Kidney (tissue), 14 donors: ENCODE data around the gene NEURL1B. TPM values are rescaled to one million over a fixed set of nuclear protein-coding genes. Genes with fewer than 3 reads are reported as not detected.

Source experiments
- DNase-seq, 5 donors: peaks; one replicate each; pipeline ENCODE4 v3.0.0-alpha.2; 2013 to 2020
- FAIRE-seq: peaks from 2 replicates; lab custom pipeline; 2012; peaks lifted over from hg19 to GRCh38; lab: Jason Lieb, UNC
- H3K27ac ChIP-seq, 2 donors: one replicate each; pipeline ENCODE4 v1.7.0; 2013; ENCODE audit warnings: low read depth in 2 of 2, low read length in 2 of 2, inconsistent platforms in 1 of 2
- H3K27me3 ChIP-seq: one replicate; pipeline ENCODE4 v1.7.1; 2013; ENCODE audit warnings: low read length, inconsistent platforms; ENCODE audit not compliant: control insufficient read depth, insufficient read depth
- H3K36me3 ChIP-seq, 3 donors: one replicate each; pipeline versions ENCODE4 v1.7.0 to v1.7.1; 2013; ENCODE audit warnings: low read length in 3 of 3, control low read depth in 1 of 3, inconsistent platforms in 1 of 3; ENCODE audit not compliant: insufficient read depth in 3 of 3, control insufficient read depth in 2 of 3
- H3K4me1 ChIP-seq, 3 donors: one replicate each; pipeline versions ENCODE4 v1.7.0 to v1.7.1; 2013; ENCODE audit warnings: low read length in 3 of 3, inconsistent platforms in 1 of 3, low read depth in 1 of 3; ENCODE audit not compliant: control insufficient read depth in 2 of 3, insufficient read depth in 2 of 3
- H3K4me3 ChIP-seq, 3 donors: one replicate each; pipeline versions ENCODE4 v1.7.0 to v1.8.1; 2013; ENCODE audit warnings: low read length in 3 of 3, control low read depth in 1 of 3, inconsistent platforms in 1 of 3
- H3K9ac ChIP-seq, 3 donors: one replicate each; pipeline versions ENCODE4 v1.7.0 to v1.7.1; 2013; ENCODE audit warnings: low read length in 3 of 3, control low read depth in 1 of 3, inconsistent platforms in 1 of 3
- H3K9me3 ChIP-seq, 3 donors: one replicate each; pipeline versions ENCODE4 v1.7.0 to v1.7.1; 2013; ENCODE audit warnings: low read length in 3 of 3, control low read depth in 1 of 3, inconsistent platforms in 1 of 3; ENCODE audit not compliant: control insufficient read depth in 2 of 3, insufficient read depth in 1 of 3
- intact Hi-C: fragments of 100-400 bp; cut with DNase I; formaldehyde crosslinking; loops from one replicate; pipeline ENCODE4 v1.11.1; 2022
- polyA plus RNA-seq: library from polyadenylated mRNA; stranded (reverse); fragments of 350-450 nt; fragmentation: Illumina TruSeq; extraction: RNeasy Lipid Tissue Mini Kit (QIAGEN cat#74804); gene quantifications from one replicate; pipeline ENCODE4 v1.2.3, GENCODE V29; 2014; ENCODE audit warnings: low read depth, low replicate concordance; ENCODE audit not compliant: insufficient read depth
- total RNA-seq: library from RNA; stranded (reverse); fragmentation: NEBNext Ultra II Directional; extraction: Animal tissue kit (Norgen Biotek cat#: 25700); gene quantifications from one replicate; pipeline ENCODE4 v1.2.1, GENCODE V29; 2021
- TF ChIP-seq, protein P1 (sequence below): IDR thresholded peaks from 3 replicates; pipeline ENCODE4 v1.5.1; 2012; ENCODE audit warnings: mild to moderate bottlenecking, moderate library complexity, borderline replicate concordance; ENCODE audit not compliant: insufficient read depth; ENCODE audit errors: extremely low read depth
- donor health status: control.
- donor health status: control.
- donor health status: control.
- donor health status: control.
- donor health status: control.
- donor health status: DM: yes; HTN: yes; CAD: no.
- donor health status: Normal renal cell carcinoma (clear cell type).

NEURL1B gene
- total and polyA plus RNA-seq, 2 donors from 2014 or later, result 5.4 to 42.6 TPM

DNA sequence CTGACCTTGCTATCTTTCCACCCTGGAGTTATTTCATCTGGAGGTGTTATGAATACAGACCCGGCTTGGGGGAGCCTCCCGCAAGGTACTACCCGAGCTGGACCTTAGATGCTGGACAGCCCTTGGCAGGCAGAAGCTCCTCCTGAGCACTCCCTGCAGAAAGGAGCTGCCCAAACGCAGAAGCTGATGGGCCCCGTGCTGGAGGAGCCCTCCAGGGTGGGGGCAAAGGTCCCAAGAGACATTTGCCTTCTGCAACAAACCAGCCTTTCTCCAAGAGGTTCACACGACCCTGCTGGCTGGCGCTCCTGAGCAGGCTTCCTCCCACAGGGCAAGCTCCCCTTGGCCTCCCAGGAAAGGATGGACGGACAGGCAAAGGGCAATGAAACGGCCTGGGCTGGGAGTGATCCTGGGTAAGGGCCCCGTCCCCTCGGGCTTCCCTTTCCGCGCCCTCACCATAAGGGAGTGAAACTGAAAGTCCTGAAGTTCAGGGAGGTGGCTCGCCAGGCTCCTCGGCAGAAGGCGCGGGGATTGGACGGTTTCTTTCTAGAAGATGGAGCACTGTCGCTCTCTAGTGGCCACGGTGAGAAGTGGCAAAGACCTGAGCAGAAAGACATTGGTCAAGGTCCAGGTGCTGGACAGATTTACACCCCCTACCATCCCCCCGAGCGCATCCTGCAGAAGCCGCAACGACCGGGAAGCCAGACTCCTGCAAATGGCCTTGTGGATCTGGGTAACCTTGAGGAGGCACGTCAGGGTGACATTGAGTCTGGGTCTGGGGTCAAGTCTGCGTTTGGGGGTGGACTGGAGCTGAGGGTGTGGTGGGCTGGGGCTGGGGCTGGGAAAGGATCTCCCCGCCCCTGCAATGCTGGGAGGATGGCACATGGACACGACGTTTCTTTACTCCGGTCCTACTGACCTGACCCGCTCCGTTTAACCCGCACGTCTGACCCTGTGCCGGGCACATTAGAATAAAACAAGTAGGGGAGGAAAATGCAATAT, 56.4 kb downstream of the NEURL1B start:
- H3K4me3 ChIP-seq, result peak overlapping the region; percentile 44 to 91 (median 79)
- H3K4me1 ChIP-seq, result peaks cover 3 to 24% (median 7%) of the 10 kb centered on the region in 3 donors
- intact Hi-C loops, result loop anchor here (5.0 kb wide), 1 partner anchor 215 kb away; no protein-coding TSS in a partner anchor
- H3K9ac ChIP-seq, result peak overlapping the region; percentile 30 to 75 (median 74)
- DNase-seq (peak; percentile 93 to 96 (median 93)), FAIRE-seq (peak; percentile 76)
- no peaks in the 10 kb centered on the region for H3K36me3 ChIP-seq
- no peaks in the 10 kb centered on the region for H3K9me3 ChIP-seq
- no peaks in the 10 kb centered on the region for H3K27me3 ChIP-seq
- peak overlapping the region; percentile 57 to 79 for H3K27ac ChIP-seq
- TF ChIP-seq, protein P1, sequence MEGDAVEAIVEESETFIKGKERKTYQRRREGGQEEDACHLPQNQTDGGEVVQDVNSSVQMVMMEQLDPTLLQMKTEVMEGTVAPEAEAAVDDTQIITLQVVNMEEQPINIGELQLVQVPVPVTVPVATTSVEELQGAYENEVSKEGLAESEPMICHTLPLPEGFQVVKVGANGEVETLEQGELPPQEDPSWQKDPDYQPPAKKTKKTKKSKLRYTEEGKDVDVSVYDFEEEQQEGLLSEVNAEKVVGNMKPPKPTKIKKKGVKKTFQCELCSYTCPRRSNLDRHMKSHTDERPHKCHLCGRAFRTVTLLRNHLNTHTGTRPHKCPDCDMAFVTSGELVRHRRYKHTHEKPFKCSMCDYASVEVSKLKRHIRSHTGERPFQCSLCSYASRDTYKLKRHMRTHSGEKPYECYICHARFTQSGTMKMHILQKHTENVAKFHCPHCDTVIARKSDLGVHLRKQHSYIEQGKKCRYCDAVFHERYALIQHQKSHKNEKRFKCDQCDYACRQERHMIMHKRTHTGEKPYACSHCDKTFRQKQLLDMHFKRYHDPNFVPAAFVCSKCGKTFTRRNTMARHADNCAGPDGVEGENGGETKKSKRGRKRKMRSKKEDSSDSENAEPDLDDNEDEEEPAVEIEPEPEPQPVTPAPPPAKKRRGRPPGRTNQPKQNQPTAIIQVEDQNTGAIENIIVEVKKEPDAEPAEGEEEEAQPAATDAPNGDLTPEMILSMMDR, result peak; percentile 97

DNA sequence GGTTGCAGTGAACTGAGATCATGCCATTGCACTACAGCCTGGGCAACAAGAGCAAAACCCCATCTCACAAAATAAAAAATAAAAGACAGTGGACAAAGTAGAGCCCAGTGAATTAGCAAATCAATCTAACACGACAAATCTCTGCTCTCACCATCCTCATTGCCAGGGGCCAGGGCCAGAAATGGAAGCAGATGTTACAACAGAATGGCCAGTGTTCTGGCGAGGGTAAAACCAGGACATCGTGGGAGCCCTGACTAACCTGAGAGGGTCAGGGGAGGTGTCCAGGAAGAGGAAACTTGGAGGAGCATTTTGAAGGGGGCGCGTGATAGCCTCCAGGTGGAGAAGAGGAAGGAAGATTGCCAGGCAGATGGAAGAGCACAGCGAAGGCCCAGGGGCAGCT, 58.4 kb downstream of the NEURL1B start:
- peak overlapping the region in 1 of 3 donors; percentile 65 for H3K9ac ChIP-seq
- no peaks in the 10 kb centered on the region for H3K27me3 ChIP-seq
- peak in 1 of 5 donors; percentile 18 for DNase-seq
- peak overlapping the region; percentile 34 to 86 for H3K27ac ChIP-seq
- intact Hi-C loops, result loop anchor here (5.0 kb wide), 1 partner anchor 217 kb away; no protein-coding TSS in a partner anchor
- H3K9me3 ChIP-seq, result no peaks in the 10 kb centered on the region
- no peaks in the 10 kb centered on the region for H3K36me3 ChIP-seq
- TF ChIP-seq, protein P1, result no peak
- no peak for FAIRE-seq
- H3K4me1 ChIP-seq, result peaks cover 3 to 24% (median 7%) of the 10 kb centered on the region in 3 donors
- H3K4me3 ChIP-seq, result peak overlapping the region in 1 of 3 donors; percentile 39

DNA sequence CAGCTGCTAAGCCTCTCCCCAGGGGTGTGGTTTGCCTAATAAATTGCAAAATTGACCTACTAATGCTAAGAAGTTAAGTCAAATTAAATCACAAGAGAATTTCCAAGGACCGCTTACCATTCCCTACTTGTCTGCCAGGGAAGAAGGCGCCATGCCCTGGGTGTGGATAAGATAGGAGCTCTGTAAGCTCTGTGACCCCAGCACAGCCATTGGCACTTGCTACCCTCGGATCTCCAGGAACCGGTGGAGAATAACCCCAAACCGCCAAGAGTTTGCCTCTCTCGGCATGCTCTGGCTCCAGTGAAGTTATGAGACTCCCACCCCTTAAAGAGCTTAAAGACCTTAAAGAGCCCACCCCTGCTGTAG, 58.9 kb downstream of the NEURL1B start:
- H3K9ac ChIP-seq, result peak overlapping the region in 1 of 3 donors; percentile 65
- H3K27ac ChIP-seq, result peak overlapping the region; percentile 57 to 86
- peaks cover 3 to 24% (median 7%) of the 10 kb centered on the region in 3 donors for H3K4me1 ChIP-seq
- no peaks in the 10 kb centered on the region for H3K9me3 ChIP-seq
- TF ChIP-seq, protein P1, result no peak
- DNase-seq (no peak), FAIRE-seq (no peak)
- no peaks in the 10 kb centered on the region for H3K27me3 ChIP-seq
- intact Hi-C loops, result loop anchor here (5.0 kb wide), 1 partner anchor 218 kb away; no protein-coding TSS in a partner anchor
- H3K36me3 ChIP-seq, result no peaks in the 10 kb centered on the region
- peak overlapping the region in 1 of 3 donors; percentile 39 for H3K4me3 ChIP-seq
